Nephron (organoid): ENCODE results near the gene NOM1.

Experiments
- H3K27ac Mint-ChIP-seq, 3 experiments: 2 replicates each; pipeline ENCODE4 v1.8.0; 2020; ENCODE audit warnings: mixed read lengths in 3 of 3, mild to moderate bottlenecking in 2 of 3, moderate library complexity in 1 of 3
- H3K27me3 Mint-ChIP-seq: 2 replicates; pipeline ENCODE4 v1.8.0; 2021; ENCODE audit warnings: low read depth, mild to moderate bottlenecking, moderate library complexity, mixed read lengths
- H3K36me3 Mint-ChIP-seq: 2 replicates; pipeline ENCODE4 v1.8.0; 2020; ENCODE audit warnings: low read depth, mixed read lengths
- H3K4me1 Mint-ChIP-seq: 2 replicates; pipeline ENCODE4 v1.8.0; 2020; ENCODE audit warnings: mixed read lengths
- H3K4me3 Mint-ChIP-seq, 3 experiments: 2 replicates each; pipeline ENCODE4 v1.8.0; 2020; ENCODE audit warnings: mild to moderate bottlenecking in 3 of 3, mixed read lengths in 3 of 3, moderate library complexity in 2 of 3
- H3K9me3 Mint-ChIP-seq: 2 replicates; pipeline ENCODE4 v1.8.0; 2020; ENCODE audit warnings: mixed read lengths
- CTCF ChIP-seq, 3 experiments: fragments of 200-600 bp; sonication (generic); IDR thresholded peaks; one replicate each; pipeline ENCODE4 v1.5.0; 2021; ENCODE audit warnings: antibody characterized with exemption in 3 of 3; ENCODE audit not compliant: unreplicated experiment in 3 of 3

NOM1 gene

DNA sequence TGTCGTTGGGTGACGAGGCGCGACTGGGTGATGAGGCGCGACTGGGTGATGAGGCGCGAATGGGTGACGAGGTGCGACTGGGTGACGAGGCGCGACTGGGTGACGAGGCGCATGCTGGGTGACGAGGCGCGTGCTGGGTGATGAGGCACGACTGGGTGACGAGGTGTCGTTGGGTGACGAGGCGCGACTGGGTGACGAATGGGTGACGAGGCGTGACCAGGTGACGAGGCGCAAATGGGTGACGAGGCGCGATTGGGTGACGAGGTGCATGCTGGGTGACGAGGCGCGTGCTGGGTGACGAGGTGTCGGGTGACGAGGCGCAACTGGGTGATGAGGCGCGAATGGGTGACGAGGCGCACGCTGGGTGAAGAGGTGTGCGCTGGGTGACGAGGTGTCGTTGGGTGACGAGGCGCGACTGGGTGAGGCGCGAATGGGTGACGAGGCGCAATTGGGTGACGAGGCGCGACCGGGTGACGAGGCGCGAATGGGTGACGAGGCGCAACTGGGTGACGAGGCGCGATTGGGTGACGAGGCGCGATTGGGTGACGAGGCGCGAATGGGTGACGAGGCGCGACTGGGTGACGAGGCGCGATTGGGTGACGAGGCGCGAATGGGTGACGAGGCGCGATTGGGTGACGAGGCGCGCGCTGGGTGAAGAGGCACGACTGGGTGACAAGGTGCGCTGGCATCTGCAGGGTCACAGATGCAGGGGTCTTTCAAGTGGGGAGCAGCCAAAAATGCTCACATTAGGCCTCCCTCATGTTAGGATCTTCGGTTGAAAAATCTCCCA is 7.9 kb upstream of the NOM1 start:
- TF ChIP-seq CTCF (IDR thresholded peaks at IDR 0.05; ENCODE audit: unreplicated experiment in 3 of 3) = no peak
- H3K9me3 Mint-ChIP-seq = peaks cover 9% of the 10 kb centered on the region
- H3K4me3 Mint-ChIP-seq = peak overlapping the region in 2 of 3 experiments; percentile 3 to 32
- H3K4me1 Mint-ChIP-seq = no peaks in the 10 kb centered on the region
- peaks cover 25% of the 10 kb centered on the region for H3K27me3 Mint-ChIP-seq
- peaks cover 7% of the 10 kb centered on the region for H3K36me3 Mint-ChIP-seq
- no peak overlapping the region for H3K27ac Mint-ChIP-seq

DNA sequence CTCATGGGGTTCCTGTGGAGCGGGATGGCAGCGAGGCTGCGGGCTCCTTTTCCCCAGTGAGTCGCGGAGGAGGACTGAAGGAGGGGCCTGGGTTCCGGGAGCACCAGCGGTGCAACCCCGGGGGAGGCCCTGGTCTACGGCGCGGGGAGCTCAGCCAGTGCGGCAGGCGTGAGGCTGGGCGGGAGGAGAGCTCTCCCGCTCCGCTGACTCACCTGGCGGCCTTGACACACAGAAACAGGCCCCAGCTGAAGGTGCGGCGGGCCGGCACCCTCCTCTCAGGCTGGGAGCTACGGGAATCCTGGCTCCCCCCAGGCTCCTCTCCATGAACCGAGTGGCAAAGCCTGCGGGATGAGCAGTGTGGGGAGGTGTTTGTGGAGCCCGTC is 6.8 kb upstream of the NOM1 start:
- Mint-ChIP-seq H3K4me3 (no peak overlapping the region), H3K4me1 (no peaks in the 10 kb centered on the region), H3K27ac (no peak overlapping the region), H3K27me3 (peaks cover 25% of the 10 kb centered on the region), H3K9me3 (peaks cover 9% of the 10 kb centered on the region), H3K36me3 (peaks cover 7% of the 10 kb centered on the region)
- no peak for TF ChIP-seq CTCF (IDR thresholded peaks at IDR 0.05; ENCODE audit: unreplicated experiment in 3 of 3)

DNA sequence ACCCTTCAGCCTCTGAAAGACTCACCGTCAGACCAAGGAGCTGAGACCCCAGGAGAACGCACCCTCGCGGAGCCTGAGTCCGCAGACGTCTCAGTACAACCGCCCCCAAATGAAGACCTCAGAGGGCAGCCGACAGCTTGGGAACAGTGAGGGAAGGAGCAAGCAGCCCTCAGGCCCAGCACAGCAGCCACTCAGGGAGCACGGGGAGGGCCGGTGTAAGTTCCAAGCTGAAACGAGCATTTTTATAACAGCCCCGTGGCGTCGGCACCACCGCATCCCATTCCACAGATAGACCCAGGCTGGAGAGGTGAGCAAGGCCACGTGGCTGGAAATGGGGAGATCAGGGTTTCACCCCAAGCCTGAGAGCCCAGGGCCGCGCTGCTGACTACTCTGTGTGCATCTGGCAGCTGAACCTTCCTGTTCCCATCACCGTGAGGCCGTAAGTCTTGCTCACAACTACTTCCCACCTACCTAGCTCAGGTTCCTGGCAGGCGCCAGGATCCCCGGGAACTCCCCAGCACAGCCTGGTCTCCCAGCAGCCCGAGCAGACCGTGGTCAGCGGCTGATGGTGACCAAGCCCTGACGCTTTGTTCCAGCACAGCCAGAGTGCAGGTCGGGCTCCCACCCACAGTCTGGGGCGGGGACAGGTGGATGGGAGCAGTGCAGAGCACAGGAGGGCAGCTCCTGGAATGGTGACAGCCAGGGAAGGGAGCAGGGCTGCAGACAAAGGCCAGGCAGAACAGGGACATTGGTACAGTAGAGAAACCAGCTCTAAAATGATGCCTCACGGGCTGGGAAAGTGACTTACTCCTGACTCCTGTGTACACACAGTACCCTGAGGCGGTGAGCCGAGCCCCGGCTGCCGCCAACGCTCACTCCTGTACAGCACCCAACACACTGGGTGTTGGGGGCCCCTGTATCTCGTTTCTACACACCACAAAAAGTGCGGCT is 6.1 kb upstream of the NOM1 start:
- peaks cover 9% of the 10 kb centered on the region for H3K9me3 Mint-ChIP-seq
- H3K36me3 Mint-ChIP-seq = peaks cover 7% of the 10 kb centered on the region
- peaks cover 24% of the 10 kb centered on the region for H3K27me3 Mint-ChIP-seq
- H3K4me3 Mint-ChIP-seq = peak overlapping the region in 1 of 3 experiments; percentile 15
- no peak overlapping the region for H3K27ac Mint-ChIP-seq
- no peaks in the 10 kb centered on the region for H3K4me1 Mint-ChIP-seq
- no peak for TF ChIP-seq CTCF (IDR thresholded peaks at IDR 0.05; ENCODE audit: unreplicated experiment in 3 of 3)

DNA sequence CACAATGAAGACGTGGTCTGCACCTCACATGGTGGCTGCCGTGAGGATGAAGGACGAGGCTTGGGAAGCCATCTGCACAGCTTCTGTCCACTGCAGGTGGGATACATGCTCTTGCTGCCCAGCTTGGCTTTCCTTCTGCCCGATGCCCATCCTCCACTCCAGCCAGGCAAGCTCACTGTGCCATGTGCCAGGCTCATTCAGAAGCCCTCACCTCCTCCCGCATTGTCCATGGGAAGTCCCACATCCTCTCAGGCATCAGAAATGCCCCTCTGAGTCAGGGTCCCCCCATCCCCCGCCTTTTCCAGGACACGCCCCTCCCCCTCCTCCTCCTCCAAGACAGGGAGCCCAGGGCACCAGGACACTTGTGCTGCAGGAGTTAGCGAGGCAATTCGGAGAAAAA is 4.6 kb upstream of the NOM1 start:
- peaks cover 22% of the 10 kb centered on the region for H3K27me3 Mint-ChIP-seq
- peaks cover 9% of the 10 kb centered on the region for H3K9me3 Mint-ChIP-seq
- no peak overlapping the region for H3K27ac Mint-ChIP-seq
- no peaks in the 10 kb centered on the region for H3K4me1 Mint-ChIP-seq
- H3K36me3 Mint-ChIP-seq = peaks cover 7% of the 10 kb centered on the region
- H3K4me3 Mint-ChIP-seq = no peak overlapping the region
- TF ChIP-seq CTCF (IDR thresholded peaks at IDR 0.05; ENCODE audit: unreplicated experiment in 3 of 3) = no peak

GRCh38 chr7:156947120-156947843 is 2.2 kb upstream of the NOM1 start:
- Mint-ChIP-seq H3K9me3 (no peaks in the 10 kb centered on the region), H3K4me1 (peaks cover 14% of the 10 kb centered on the region), H3K4me3 (peak overlapping the region; percentile 74 to 84 (median 80)), H3K36me3 (peaks cover 4% of the 10 kb centered on the region), H3K27ac (no peak overlapping the region), H3K27me3 (peaks cover 17% of the 10 kb centered on the region)
- TF ChIP-seq CTCF (IDR thresholded peaks at IDR 0.05; ENCODE audit: unreplicated experiment in 3 of 3) = no peak
